Naive thymus-derived CD4-positive, alpha-beta T cell (primary cell): ENCODE measurements around the gene CATSPER3. TPM values are rescaled to one million over a fixed set of nuclear protein-coding genes. Genes with fewer than 3 reads are reported as not detected.
A peak's percentile ranks its signal among the peaks of the same experiment; 100 is the strongest.

ENCODE experiments used
- ATAC-seq: fragments of 150-1000 bp; cut with Tn5 transposase; 2 replicates; pipeline ENCODE4 v1.10.0; 2021; ENCODE audit warnings: mild to moderate bottlenecking, moderate library complexity
- CTCF ChIA-PET: fragments of 350-600 bp; sonication (Branson Sonifier 250); formaldehyde crosslinking; loops from one replicate; lab custom pipeline; 2021; ENCODE audit warnings: antibody characterized with exemption; lab: Charles Lee
- POLR2A ChIA-PET: fragments of 350-600 bp; sonication (Branson Sonifier 250); formaldehyde crosslinking; loops from one replicate; lab custom pipeline; 2021; ENCODE audit warnings: antibody characterized with exemption, inconsistent platforms; lab: Charles Lee
- DNase-seq, 9 donors: peaks; one replicate each; pipeline versions ENCODE4 v3.0.0 to v3.0.0-alpha.2; 2020 to 2022; ENCODE audit warnings: mixed read lengths in 1 of 9
- H3K27ac ChIP-seq: one replicate; pipeline ENCODE4 v1.7.0; 2013; ENCODE audit warnings: mild to moderate bottlenecking, low read depth, low read length, moderate library complexity
- H3K27me3 ChIP-seq, 2 donors: one replicate each; pipeline ENCODE4 v1.7.0; 2013; ENCODE audit warnings: low read length in 2 of 2, mild to moderate bottlenecking in 2 of 2, moderate library complexity in 2 of 2; ENCODE audit not compliant: control insufficient read depth in 2 of 2, insufficient read depth in 2 of 2
- H3K36me3 ChIP-seq, 3 experiments: 1 replicate in 2 of 3; 2 replicates in 1 of 3; pipeline ENCODE4 v1.7.0; 2013; ENCODE audit warnings: low read length in 3 of 3, mild to moderate bottlenecking in 3 of 3, moderate library complexity in 1 of 3; ENCODE audit not compliant: insufficient read depth in 3 of 3, control insufficient read depth in 2 of 3
- H3K4me1 ChIP-seq, 2 donors: one replicate each; pipeline ENCODE4 v1.7.0; 2013; ENCODE audit warnings: low read length in 2 of 2, mild to moderate bottlenecking in 2 of 2, moderate library complexity in 1 of 2; ENCODE audit not compliant: control insufficient read depth in 2 of 2, insufficient read depth in 2 of 2
- H3K4me3 ChIP-seq: 2 replicates; pipeline ENCODE4 v1.7.0; 2013; ENCODE audit warnings: mild to moderate bottlenecking, low read length
- H3K9me3 ChIP-seq, 3 experiments: 1 replicate in 2 of 3; 2 replicates in 1 of 3; pipeline ENCODE4 v1.7.0; 2013; ENCODE audit warnings: low read length in 3 of 3; ENCODE audit not compliant: control insufficient read depth in 2 of 3
- H3K27ac Mint-ChIP-seq, 9 donors: one replicate each; pipeline ENCODE4 v1.8.0; 2020 to 2022; ENCODE audit warnings: mixed read lengths in 9 of 9, mild to moderate bottlenecking in 8 of 9, moderate library complexity in 5 of 9, inconsistent platforms in 2 of 9
- H3K27me3 Mint-ChIP-seq, 5 donors: one replicate each; pipeline ENCODE4 v1.8.0; 2021 to 2022; ENCODE audit warnings: mixed read lengths in 5 of 5, mild to moderate bottlenecking in 1 of 5
- H3K36me3 Mint-ChIP-seq, 5 donors: one replicate each; pipeline ENCODE4 v1.8.0; 2020 to 2022; ENCODE audit warnings: mixed read lengths in 5 of 5, mild to moderate bottlenecking in 3 of 5, inconsistent platforms in 1 of 5
- H3K4me1 Mint-ChIP-seq, 7 donors: one replicate each; pipeline ENCODE4 v1.8.0; 2020 to 2022; ENCODE audit warnings: mixed read lengths in 7 of 7, mild to moderate bottlenecking in 3 of 7, inconsistent platforms in 1 of 7
- H3K4me3 Mint-ChIP-seq, 10 donors: one replicate each; pipeline ENCODE4 v1.8.0; 2020 to 2022; ENCODE audit warnings: mild to moderate bottlenecking in 10 of 10, mixed read lengths in 10 of 10, moderate library complexity in 6 of 10, inconsistent platforms in 2 of 10
- H3K9me3 Mint-ChIP-seq, 11 donors: one replicate each; pipeline ENCODE4 v1.8.0; 2020 to 2022; ENCODE audit warnings: mixed read lengths in 11 of 11, mild to moderate bottlenecking in 4 of 11, inconsistent platforms in 1 of 11, moderate library complexity in 1 of 11
- intact Hi-C, 2 donors: fragments of 100-400 bp; cut with micrococcal nuclease; formaldehyde crosslinking; loops; one replicate each; pipeline ENCODE4 v1.15.1; 2023
- polyA plus RNA-seq, 2 donors: library from polyadenylated mRNA; unstranded; fragments of 300-500 nt; fragmentation: Illumina TruSeq; gene quantifications; one replicate each; pipeline ENCODE4 v1.2.3, GENCODE V29; 2021
- total RNA-seq, 6 experiments: library from RNA in 5 of 6; stranded (reverse) in 5 of 6; gene quantifications; 1 replicate in 5 of 6; 2 replicates in 1 of 6; pipeline ENCODE4 v1.2.3 and lab custom pipeline; 2021 to 2026

Gene CATSPER3
- total RNA-seq, result 1 to 10 TPM in 2 of 5 experiments, under 1 TPM in 3; 0.53 to 1.5 (median 0.97) TPM
- under 1 TPM; 0.45 to 0.81 TPM for polyA plus RNA-seq
- total RNA-seq (lab: John Stamatoyannopoulos, UW), result 0.40 reads per million

- H3K27ac Mint-ChIP-seq, result peak within 1 kb of the TSS in 3 of 9 donors; percentile 18 to 87 (median 31)
- CTCF ChIA-PET, result no interaction called here
- H3K36me3 ChIP-seq, result no peaks in the 10 kb centered on the region
- H3K9me3 ChIP-seq, result no peaks in the 10 kb centered on the region
- H3K4me3 Mint-ChIP-seq, result no peak within 1 kb of the TSS
- no peak for ATAC-seq
- no peak within 1 kb of the TSS for H3K27ac ChIP-seq
- H3K4me1 ChIP-seq, result peaks cover 0 to 28% of the 10 kb centered on the region in 2 donors
- no peaks in the 10 kb centered on the region for H3K9me3 Mint-ChIP-seq
- H3K27me3 ChIP-seq, result no peaks in the 10 kb centered on the region
- no peak for DNase-seq
- peaks cover 4 to 27% (median 15%) of the 10 kb centered on the region in 5 donors for H3K36me3 Mint-ChIP-seq
- H3K27me3 Mint-ChIP-seq, result no peaks in the 10 kb centered on the region
- intact Hi-C loops, result loop anchor here in 1 of 2 donors (10.0 kb wide), 1 partner anchor 67 kb away; the partner anchor contains the start of gene PITX1
- POLR2A ChIA-PET, result no interaction called here
- H3K4me3 ChIP-seq, result no peak within 1 kb of the TSS
- H3K4me1 Mint-ChIP-seq, result peaks cover 13 to 38% (median 32%) of the 10 kb centered on the region in 7 donors
Measured at GRCh38 chr5:134967607-134968006, at the start of gene CATSPER3. CATSPER3 (plus strand) TSS chr5:134967907; CDS start chr5:134967992, 85 bp downstream.

- Mint-ChIP-seq H3K27me3 (no peaks in the 10 kb centered on the region), H3K9me3 (no peaks in the 10 kb centered on the region), H3K4me1 (peaks cover 6 to 26% (median 10%) of the 10 kb centered on the region in 7 donors), H3K4me3 (no peak overlapping the region), H3K27ac (no peak overlapping the region), H3K36me3 (peaks cover 0 to 35% (median 18%) of the 10 kb centered on the region in 5 donors)
- DNase-seq (no peak), ATAC-seq (no peak)
- intact Hi-C loops, result loop anchor here in 1 of 2 donors (5.0 kb wide), 1 partner anchor 413 kb away; no protein-coding TSS in a partner anchor
- Histone ChIP-seq H3K27ac (no peak overlapping the region), H3K4me3 (no peak overlapping the region), H3K27me3 (no peaks in the 10 kb centered on the region), H3K9me3 (no peaks in the 10 kb centered on the region), H3K4me1 (no peaks in the 10 kb centered on the region), H3K36me3 (peaks cover 0 to 31% (median 0%) of the 10 kb centered on the region in 3 experiments)
- ChIA-PET CTCF (interaction anchor here (0.6 to 1.0 kb wide), 2 partner anchors 413 to 631 kb away, joined by 4 to 5 read pairs; no protein-coding TSS in a partner anchor), POLR2A (no interaction called here)
Measured at GRCh38 chr5:134918861-134919260, 48.8 kb upstream of the CATSPER3 start.

GRCh38 chr5:134920848-134921575 is 46.7 kb upstream of the CATSPER3 start:
- Histone ChIP-seq H3K4me1 (no peaks in the 10 kb centered on the region), H3K36me3 (peaks cover 0 to 18% (median 0%) of the 10 kb centered on the region in 3 experiments), H3K27ac (no peak overlapping the region), H3K9me3 (no peaks in the 10 kb centered on the region), H3K27me3 (no peaks in the 10 kb centered on the region), H3K4me3 (no peak overlapping the region)
- intact Hi-C loops, result loop anchor here in 1 of 2 donors (2.0 kb wide), 1 partner anchor 44 kb away; no protein-coding TSS in a partner anchor
- Mint-ChIP-seq H3K36me3 (peaks cover 0 to 31% (median 18%) of the 10 kb centered on the region in 5 donors), H3K4me1 (peaks cover 4 to 26% (median 10%) of the 10 kb centered on the region in 7 donors), H3K27ac (peak overlapping the region in 3 of 9 donors; percentile 15 to 60 (median 48)), H3K9me3 (no peaks in the 10 kb centered on the region), H3K4me3 (no peak overlapping the region), H3K27me3 (no peaks in the 10 kb centered on the region)
- CTCF ChIA-PET, result no interaction called here
- ATAC-seq (no peak), DNase-seq (no peak)
- POLR2A ChIA-PET, result no interaction called here

- CTCF ChIA-PET, result interaction anchor here (0.7 kb wide), 1 partner anchor 394 kb away, joined by 3 read pairs; no protein-coding TSS in a partner anchor
- H3K4me3 ChIP-seq, result no peak overlapping the region
- Mint-ChIP-seq H3K9me3 (no peaks in the 10 kb centered on the region), H3K27me3 (no peaks in the 10 kb centered on the region), H3K27ac (no peak overlapping the region), H3K4me3 (no peak overlapping the region), H3K36me3 (peaks cover 7 to 36% (median 14%) of the 10 kb centered on the region in 5 donors), H3K4me1 (no peaks in the 10 kb centered on the region)
- no peak overlapping the region for H3K27ac ChIP-seq
- no peaks in the 10 kb centered on the region for H3K4me1 ChIP-seq
- no peaks in the 10 kb centered on the region for H3K27me3 ChIP-seq
- H3K9me3 ChIP-seq, result no peaks in the 10 kb centered on the region
- intact Hi-C loops, result no loop called here
- POLR2A ChIA-PET, result no interaction called here
- H3K36me3 ChIP-seq, result peaks cover 0 to 33% (median 0%) of the 10 kb centered on the region in 3 experiments
- DNase-seq, result no peak
- no peak for ATAC-seq
Measured at GRCh38 chr5:134932508-134932907, 35.2 kb upstream of the CATSPER3 start.

GRCh38 chr5:134934202-134934601 is 33.5 kb upstream of the CATSPER3 start:
- intact Hi-C loops, result no loop called here
- Histone ChIP-seq H3K9me3 (no peaks in the 10 kb centered on the region), H3K27ac (no peak overlapping the region), H3K36me3 (peaks cover 0 to 27% (median 0%) of the 10 kb centered on the region in 3 experiments), H3K4me3 (no peak overlapping the region), H3K27me3 (no peaks in the 10 kb centered on the region), H3K4me1 (no peaks in the 10 kb centered on the region)
- CTCF ChIA-PET, result interaction anchor here (0.6 kb wide), 1 partner anchor 1090 kb away, joined by 3 read pairs; no protein-coding TSS in a partner anchor
- POLR2A ChIA-PET, result no interaction called here
- no peak for DNase-seq
- Mint-ChIP-seq H3K9me3 (no peaks in the 10 kb centered on the region), H3K27ac (no peak overlapping the region), H3K36me3 (peaks cover 2 to 35% (median 13%) of the 10 kb centered on the region in 5 donors), H3K4me3 (no peak overlapping the region), H3K4me1 (no peaks in the 10 kb centered on the region), H3K27me3 (no peaks in the 10 kb centered on the region)
- no peak for ATAC-seq

GRCh38 chr5:134935711-134936602 is 31.8 kb upstream of the CATSPER3 start:
- Mint-ChIP-seq H3K36me3 (peaks cover 3 to 24% (median 13%) of the 10 kb centered on the region in 5 donors), H3K9me3 (no peaks in the 10 kb centered on the region), H3K4me1 (no peaks in the 10 kb centered on the region), H3K27ac (peak overlapping the region in 1 of 9 donors; percentile 67), H3K27me3 (no peaks in the 10 kb centered on the region), H3K4me3 (no peak overlapping the region)
- intact Hi-C loops, result no loop called here
- Histone ChIP-seq H3K4me3 (no peak overlapping the region), H3K27me3 (no peaks in the 10 kb centered on the region), H3K27ac (no peak overlapping the region), H3K36me3 (peaks cover 0 to 13% (median 0%) of the 10 kb centered on the region in 3 experiments), H3K4me1 (no peaks in the 10 kb centered on the region), H3K9me3 (no peaks in the 10 kb centered on the region)
- DNase-seq (no peak), ATAC-seq (no peak)
- ChIA-PET CTCF (no interaction called here), POLR2A (interaction anchor here (0.6 kb wide), 1 partner anchor 1776 kb away, joined by 4 read pairs; no protein-coding TSS in a partner anchor)
